BLaER1 treated with 17β-estradiol and CSF1 and Interleukin-3, amounts not matched to agents 10 nM and 100 nM (cell line): Measurements from ENCODE around the gene ARHGEF17.

Experiments
- H3K27ac ChIP-seq, 11 experiments: shearing (Covaris generic); formaldehyde crosslinking; 2 replicates each; pipeline ENCODE4 v1.8.1; 2022
- H3K27me3 ChIP-seq, 11 experiments: shearing (Covaris generic); formaldehyde crosslinking; 2 replicates each; pipeline ENCODE4 v1.8.1; 2022
- H3K36me3 ChIP-seq, 11 experiments: shearing (Covaris generic); formaldehyde crosslinking; 2 replicates each; pipeline ENCODE4 v1.8.1; 2022
- H3K4me1 ChIP-seq, 10 experiments: shearing (Covaris generic); formaldehyde crosslinking; 2 replicates each; pipeline ENCODE4 v1.8.1; 2022
- H3K4me2 ChIP-seq, 11 experiments: shearing (Covaris generic); formaldehyde crosslinking; 2 replicates each; pipeline ENCODE4 v1.8.1; 2022
- H3K4me3 ChIP-seq, 10 experiments: shearing (Covaris generic); formaldehyde crosslinking; 2 replicates each; pipeline ENCODE4 v1.8.1; 2022
- H3K9ac ChIP-seq, 11 experiments: shearing (Covaris generic); formaldehyde crosslinking; 2 replicates each; pipeline ENCODE4 v1.8.1; 2022
- H3K9me3 ChIP-seq, 11 experiments: shearing (Covaris generic); formaldehyde crosslinking; replicated peaks in 1 of 11; 2 replicates each; pipeline ENCODE4 v1.8.1; 2022
- H4K20me1 ChIP-seq, 11 experiments: shearing (Covaris generic); formaldehyde crosslinking; 2 replicates each; pipeline ENCODE4 v1.8.1; 2022
- Cebpa-rat ChIP-seq, 11 experiments: shearing (Covaris generic); IDR thresholded peaks; 2 replicates each; pipeline ENCODE4 v1.8.1; 2022

Gene ARHGEF17

GRCh38 chr11:73320763-73321603 lies 12.9 kb downstream of the ARHGEF17 start:
- Histone ChIP-seq H3K27me3 (no peaks in the 10 kb centered on the region), H3K4me3 (no peak overlapping the region), H3K27ac (peak overlapping the region in 10 of 11 experiments; percentile 2 to 75 (median 65); a peak in 18 of 22 replicates), H3K4me1 (peaks cover 60 to 99% (median 94%) of the 10 kb centered on the region in 10 experiments), H3K4me2 (peak overlapping the region; percentile 78 to 91 (median 87)), H3K9ac (peak overlapping the region in 8 of 11 experiments; percentile 35 to 66 (median 54); a peak in 14 of 22 replicates), H3K36me3 (no peaks in the 10 kb centered on the region), H3K9me3 (no peaks in the 10 kb centered on the region), H4K20me1 (no peaks in the 10 kb centered on the region; a peak in 1 of 22 replicates)
- no peak for TF ChIP-seq Cebpa-rat (IDR thresholded peaks at IDR 0.05)

DNA sequence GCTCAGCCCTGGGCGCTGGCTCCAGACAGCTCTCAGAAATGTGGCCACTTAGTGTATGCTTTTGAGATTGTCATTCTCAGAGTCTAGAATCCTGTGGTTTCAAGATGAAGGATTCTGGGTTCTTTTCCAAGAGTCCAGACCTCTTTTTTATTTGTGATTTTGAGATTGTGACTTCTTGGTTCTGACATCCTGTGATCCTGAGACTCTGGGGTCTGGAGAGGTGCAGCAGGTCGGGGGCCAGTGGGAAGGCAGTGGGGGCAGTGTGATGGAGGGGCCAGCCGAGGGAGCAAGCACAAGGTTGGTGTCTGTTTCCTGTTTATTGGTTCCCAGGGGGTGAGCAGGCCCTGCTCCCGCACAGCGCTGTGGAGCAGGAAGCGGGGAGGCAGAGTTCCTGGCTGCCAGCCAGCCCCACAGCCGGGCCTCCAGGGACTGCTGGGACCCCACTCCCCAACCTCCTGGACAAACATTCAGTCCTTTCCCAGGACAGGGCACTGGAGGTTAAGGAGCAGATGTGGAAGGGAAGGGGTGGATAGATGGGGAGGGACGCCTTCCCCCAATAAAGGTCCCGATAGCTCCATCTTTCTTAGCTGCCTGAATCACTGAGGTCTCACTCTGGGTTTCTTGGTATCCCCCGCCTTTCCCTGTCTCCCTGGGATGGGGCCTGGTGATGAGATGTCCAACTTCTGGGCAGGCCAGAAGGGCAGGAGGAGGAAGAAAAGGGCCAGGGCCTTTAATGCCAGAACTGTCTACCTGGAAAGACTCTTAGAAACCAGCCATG lies 13.7 kb downstream of the ARHGEF17 start:
- H3K4me2 ChIP-seq = peak overlapping the region; percentile 78 to 91 (median 87)
- H3K4me1 ChIP-seq = peaks cover 60 to 100% (median 93%) of the 10 kb centered on the region in 10 experiments
- H3K9me3 ChIP-seq = no peaks in the 10 kb centered on the region
- peak overlapping the region in 2 of 10 experiments; percentile 0 to 7; a peak in 2 of 20 replicates for H3K4me3 ChIP-seq
- no peaks in the 10 kb centered on the region for H3K27me3 ChIP-seq
- H4K20me1 ChIP-seq = no peaks in the 10 kb centered on the region; a peak in 1 of 22 replicates
- peak overlapping the region; percentile 1 to 75 (median 62); a peak in 19 of 22 replicates for H3K27ac ChIP-seq
- peak overlapping the region in 9 of 11 experiments; percentile 35 to 66 (median 57); a peak in 18 of 22 replicates for H3K9ac ChIP-seq
- TF ChIP-seq Cebpa-rat (IDR thresholded peaks at IDR 0.05) = no peak
- no peaks in the 10 kb centered on the region for H3K36me3 ChIP-seq

DNA sequence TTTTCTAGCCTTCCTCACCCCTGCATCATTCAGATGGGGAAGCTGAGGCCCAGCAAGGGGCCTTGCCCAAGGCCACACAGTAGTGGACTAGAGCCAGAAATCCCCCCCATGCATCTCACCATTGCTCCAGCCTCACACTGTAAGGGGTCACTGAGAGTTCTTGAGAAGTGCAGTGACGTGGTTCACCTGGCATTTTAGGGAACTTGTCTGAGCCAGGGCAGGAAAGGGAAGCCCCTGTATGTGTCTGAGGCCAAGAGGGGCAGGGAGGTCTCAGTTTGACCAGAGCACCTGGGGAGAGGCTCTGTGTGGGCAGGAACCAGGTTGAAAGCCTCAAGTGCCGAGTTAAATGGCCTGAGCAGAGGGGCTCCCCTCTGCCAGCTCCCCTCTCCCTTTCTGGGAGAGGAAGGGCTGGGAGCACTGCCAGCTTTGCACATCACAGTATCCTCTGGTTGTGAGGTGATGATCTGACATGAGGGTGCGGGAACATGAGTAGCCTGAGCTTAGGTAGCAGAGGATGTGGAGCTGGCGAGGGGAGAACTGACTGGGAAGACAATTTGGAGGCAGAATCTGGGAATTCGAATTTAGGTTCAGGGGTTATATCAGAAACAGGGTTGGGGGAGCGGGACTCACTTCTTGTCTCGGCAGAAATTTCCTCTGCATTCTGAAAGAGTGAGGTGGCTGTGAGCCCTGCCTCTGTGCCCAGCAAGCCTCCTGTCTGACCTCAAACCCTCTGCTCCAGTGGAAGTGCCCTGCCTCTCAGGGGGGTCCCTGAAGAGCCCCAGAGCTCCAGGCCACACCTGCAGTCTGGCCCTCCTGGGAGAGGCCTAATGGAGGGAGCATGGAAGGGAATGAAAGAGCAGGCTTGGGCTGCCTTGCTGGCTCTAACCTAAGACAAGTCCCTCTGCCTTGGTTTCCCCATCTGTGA lies 14.6 kb downstream of the ARHGEF17 start:
- Histone ChIP-seq H3K27ac (peak overlapping the region; percentile 1 to 75 (median 62); a peak in 20 of 22 replicates), H3K4me1 (peaks cover 57 to 100% (median 93%) of the 10 kb centered on the region in 10 experiments), H3K36me3 (no peaks in the 10 kb centered on the region), H3K4me3 (peak overlapping the region in 1 of 10 experiments; percentile 0; a peak in 2 of 20 replicates), H3K27me3 (no peaks in the 10 kb centered on the region), H3K9ac (peak overlapping the region; percentile 27 to 66 (median 51); a peak in 19 of 22 replicates), H3K9me3 (no peaks in the 10 kb centered on the region), H4K20me1 (no peaks in the 10 kb centered on the region), H3K4me2 (peak overlapping the region; percentile 78 to 91 (median 87))
- TF ChIP-seq Cebpa-rat (IDR thresholded peaks at IDR 0.05) = no peak

DNA sequence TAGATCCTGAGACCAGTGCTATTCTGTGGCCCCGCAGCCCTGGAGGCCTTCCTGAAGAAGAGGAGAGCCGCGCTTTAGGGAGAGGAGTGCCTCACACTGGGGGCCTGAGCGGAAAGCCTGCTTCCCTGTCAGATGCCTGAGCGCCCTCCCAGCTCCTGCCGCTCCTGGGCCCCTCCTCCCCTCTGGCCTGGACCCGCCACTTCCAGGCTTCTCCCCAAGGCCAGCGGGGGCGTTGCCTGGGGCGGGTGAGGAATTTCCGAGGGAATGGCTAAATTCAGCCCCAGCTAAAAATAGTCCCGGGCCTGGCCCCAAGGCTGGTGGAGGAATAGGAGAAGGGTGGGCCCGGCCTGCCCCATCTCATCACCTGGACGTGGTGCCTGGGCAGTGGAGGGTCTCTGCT lies 15.4 kb downstream of the ARHGEF17 start:
- Histone ChIP-seq H3K4me2 (peak overlapping the region; percentile 78 to 91 (median 87)), H4K20me1 (peaks cover 0 to 3% (median 0%) of the 10 kb centered on the region in 11 experiments; a peak in 1 of 22 replicates), H3K4me1 (peaks cover 54 to 100% (median 92%) of the 10 kb centered on the region in 10 experiments), H3K36me3 (no peaks in the 10 kb centered on the region), H3K4me3 (no peak overlapping the region), H3K9me3 (no peaks in the 10 kb centered on the region), H3K9ac (peak overlapping the region in 10 of 11 experiments; percentile 23 to 66 (median 54); a peak in 19 of 22 replicates), H3K27ac (peak overlapping the region in 9 of 11 experiments; percentile 21 to 75 (median 68); a peak in 17 of 22 replicates), H3K27me3 (no peaks in the 10 kb centered on the region)
- no peak for TF ChIP-seq Cebpa-rat (IDR thresholded peaks at IDR 0.05)

DNA sequence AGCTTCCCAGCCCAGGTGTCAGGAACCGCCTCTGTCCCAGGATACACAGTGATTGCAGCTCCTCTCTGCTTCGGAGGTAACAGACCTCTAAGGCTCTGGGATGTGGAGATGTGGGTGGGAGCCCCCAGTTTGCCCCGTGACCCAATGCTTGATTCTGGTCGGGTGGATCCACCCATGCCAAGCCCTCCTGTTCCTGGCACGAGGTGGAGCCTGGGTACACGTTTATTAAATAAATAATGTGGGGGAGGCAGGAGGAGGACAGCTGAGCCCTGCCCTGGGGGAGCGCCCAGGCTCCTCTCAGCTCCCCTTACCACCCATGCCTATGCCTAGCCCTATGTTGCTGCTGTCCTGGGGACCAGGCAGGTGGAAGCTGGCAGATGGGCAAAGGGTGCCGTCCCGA lies 16.0 kb downstream of the ARHGEF17 start:
- Histone ChIP-seq H3K4me1 (peaks cover 54 to 98% (median 89%) of the 10 kb centered on the region in 10 experiments), H3K4me2 (peak overlapping the region; percentile 78 to 91 (median 87)), H3K9ac (peak overlapping the region in 8 of 11 experiments; percentile 23 to 66 (median 58); a peak in 14 of 22 replicates), H3K4me3 (no peak overlapping the region), H3K27ac (peak overlapping the region in 9 of 11 experiments; percentile 21 to 75 (median 62); a peak in 16 of 22 replicates), H3K27me3 (no peaks in the 10 kb centered on the region), H3K9me3 (no peaks in the 10 kb centered on the region), H3K36me3 (no peaks in the 10 kb centered on the region), H4K20me1 (peaks cover 0 to 3% (median 0%) of the 10 kb centered on the region in 11 experiments; a peak in 1 of 22 replicates)
- TF ChIP-seq Cebpa-rat (IDR thresholded peaks at IDR 0.05) = no peak

DNA sequence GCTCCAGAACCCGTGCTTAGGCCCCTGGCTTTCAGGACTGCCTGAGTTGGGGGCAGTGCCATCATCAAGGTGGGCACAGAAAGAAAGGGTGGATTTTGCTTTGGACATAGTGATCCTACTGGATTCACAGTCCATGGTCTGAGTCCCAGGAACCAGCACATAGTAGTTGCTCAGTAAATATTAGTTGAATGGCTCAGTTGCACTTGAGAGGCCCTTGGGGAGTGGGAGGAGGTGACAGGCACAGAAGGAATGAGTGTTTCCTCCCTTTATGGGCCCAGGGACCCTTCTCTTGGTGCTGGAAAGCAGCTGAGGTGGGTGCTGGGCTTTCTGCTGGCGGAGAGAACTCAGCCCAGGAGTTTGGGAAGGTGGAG lies 16.6 kb downstream of the ARHGEF17 start:
- Histone ChIP-seq H3K36me3 (no peaks in the 10 kb centered on the region), H3K4me3 (no peak overlapping the region), H3K9ac (peak overlapping the region in 9 of 11 experiments; percentile 2 to 63 (median 40); a peak in 14 of 22 replicates), H3K9me3 (no peaks in the 10 kb centered on the region), H3K4me2 (peak overlapping the region; percentile 78 to 91 (median 87)), H3K27me3 (no peaks in the 10 kb centered on the region), H3K4me1 (peaks cover 55 to 93% (median 87%) of the 10 kb centered on the region in 10 experiments), H4K20me1 (peaks cover 0 to 3% (median 0%) of the 10 kb centered on the region in 11 experiments; a peak in 1 of 22 replicates), H3K27ac (peak overlapping the region in 10 of 11 experiments; percentile 13 to 73 (median 62); a peak in 16 of 22 replicates)
- TF ChIP-seq Cebpa-rat (IDR thresholded peaks at IDR 0.05) = no peak

DNA sequence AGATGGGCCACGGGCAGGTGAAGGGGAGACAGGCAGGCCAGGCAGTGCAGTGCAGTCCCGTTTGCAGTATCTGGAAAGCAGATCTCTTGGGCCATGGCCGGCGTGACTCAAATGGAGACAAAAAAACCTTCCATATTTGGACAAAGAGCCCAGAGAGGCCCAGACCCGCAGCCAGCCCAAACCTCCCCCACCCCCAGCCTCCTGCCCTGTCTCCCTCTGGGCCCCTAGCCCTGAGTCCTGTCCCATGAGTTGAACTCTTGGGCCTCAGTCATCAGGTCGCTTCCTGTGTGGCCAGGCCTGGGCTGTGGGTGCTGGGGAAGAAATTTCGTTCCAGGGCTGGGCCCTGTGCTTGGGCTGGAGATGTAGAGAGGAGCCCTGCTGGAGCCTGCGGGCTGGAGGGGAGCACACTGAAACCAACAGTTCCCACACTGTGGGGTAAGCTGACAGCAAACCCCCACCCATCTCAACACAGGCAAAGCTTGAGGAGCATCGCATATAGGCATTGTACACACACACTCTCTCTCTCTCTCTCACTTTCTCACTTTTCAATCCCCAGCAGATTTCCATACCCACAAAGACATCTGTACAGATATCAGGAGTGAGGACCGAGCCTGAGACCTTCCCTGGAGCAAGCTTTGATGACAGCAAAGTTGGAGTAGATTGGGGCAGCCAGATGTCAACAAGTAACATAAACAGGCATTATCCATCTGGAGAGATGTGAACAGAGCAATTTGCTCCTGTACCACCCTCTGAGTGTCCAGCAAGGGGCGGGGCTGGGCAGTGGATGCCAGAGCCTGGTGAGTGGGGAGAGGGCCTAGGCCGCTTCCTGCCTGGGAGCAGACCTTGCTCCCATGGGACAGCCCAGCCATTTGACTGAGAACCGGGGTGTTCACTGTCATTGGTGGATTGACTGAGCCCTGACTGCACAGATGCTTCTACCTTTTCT lies 17.2 kb downstream of the ARHGEF17 start:
- Histone ChIP-seq H3K27me3 (no peaks in the 10 kb centered on the region), H3K9ac (peak overlapping the region in 9 of 11 experiments; percentile 2 to 63 (median 40); a peak in 14 of 22 replicates), H3K4me3 (no peak overlapping the region), H3K4me1 (peaks cover 62 to 86% (median 80%) of the 10 kb centered on the region in 10 experiments), H4K20me1 (peaks cover 0 to 3% (median 0%) of the 10 kb centered on the region in 11 experiments; a peak in 1 of 22 replicates), H3K36me3 (no peaks in the 10 kb centered on the region), H3K27ac (peak overlapping the region in 10 of 11 experiments; percentile 13 to 68 (median 51); a peak in 15 of 22 replicates), H3K4me2 (peak overlapping the region; percentile 78 to 91 (median 87)), H3K9me3 (no peaks in the 10 kb centered on the region)
- no peak for TF ChIP-seq Cebpa-rat (IDR thresholded peaks at IDR 0.05)
